Liver (tissue), 3 donors: ENCODE measurements around the gene ZNRF2.

Experiments used
- CTCF ChIP-seq: fragments of 150-350 bp; IDR thresholded peaks from 2 replicates; pipeline ENCODE4 v1.5.1; 2017; ENCODE audit warnings: improper control_type of control experiment, low read depth, low read length; ENCODE audit not compliant: missing input control
- HNF4G ChIP-seq: IDR thresholded peaks from 2 replicates; pipeline ENCODE4 v1.6.1; 2016; ENCODE audit warnings: antibody characterized with exemption
- JUND ChIP-seq, 2 donors: IDR thresholded peaks; 2 replicates each; pipeline ENCODE4 v1.6.1; 2016; ENCODE audit warnings: antibody characterized with exemption in 2 of 2
- REST ChIP-seq: IDR thresholded peaks from 2 replicates; pipeline ENCODE4 v1.6.1; 2016; ENCODE audit warnings: antibody characterized with exemption, mild to moderate bottlenecking
- SP1 ChIP-seq: IDR thresholded peaks from 2 replicates; pipeline ENCODE4 v1.6.1; 2018; ENCODE audit warnings: antibody characterized with exemption, mild to moderate bottlenecking
- ZBTB33 ChIP-seq: IDR thresholded peaks from 2 replicates; pipeline ENCODE4 v1.6.1; 2016; ENCODE audit warnings: antibody characterized with exemption
- donor health status: healthy.
- donor health status: healthy.

- TF ChIP-seq JUND (IDR thresholded peaks at IDR 0.05) = no peak
- no peak for TF ChIP-seq CTCF
- no peak for TF ChIP-seq REST
- no peak for TF ChIP-seq SP1
- no peak for TF ChIP-seq ZBTB33
- no peak for TF ChIP-seq HNF4G
Observed at GRCh38 chr7:30413864-30414263, 129.5 kb downstream of the ZNRF2 start.
